HG02588 (cell line): ENCODE data around the gene TBL1X.

Source experiments
- ATAC-seq: cut with Tn5 transposase; IDR thresholded peaks from one replicate; pipeline ENCODE4 v1.9.1; 2021; ENCODE audit warnings: mild to moderate bottlenecking, moderate library complexity; ENCODE audit not compliant: unreplicated experiment

TBL1X gene

DNA sequence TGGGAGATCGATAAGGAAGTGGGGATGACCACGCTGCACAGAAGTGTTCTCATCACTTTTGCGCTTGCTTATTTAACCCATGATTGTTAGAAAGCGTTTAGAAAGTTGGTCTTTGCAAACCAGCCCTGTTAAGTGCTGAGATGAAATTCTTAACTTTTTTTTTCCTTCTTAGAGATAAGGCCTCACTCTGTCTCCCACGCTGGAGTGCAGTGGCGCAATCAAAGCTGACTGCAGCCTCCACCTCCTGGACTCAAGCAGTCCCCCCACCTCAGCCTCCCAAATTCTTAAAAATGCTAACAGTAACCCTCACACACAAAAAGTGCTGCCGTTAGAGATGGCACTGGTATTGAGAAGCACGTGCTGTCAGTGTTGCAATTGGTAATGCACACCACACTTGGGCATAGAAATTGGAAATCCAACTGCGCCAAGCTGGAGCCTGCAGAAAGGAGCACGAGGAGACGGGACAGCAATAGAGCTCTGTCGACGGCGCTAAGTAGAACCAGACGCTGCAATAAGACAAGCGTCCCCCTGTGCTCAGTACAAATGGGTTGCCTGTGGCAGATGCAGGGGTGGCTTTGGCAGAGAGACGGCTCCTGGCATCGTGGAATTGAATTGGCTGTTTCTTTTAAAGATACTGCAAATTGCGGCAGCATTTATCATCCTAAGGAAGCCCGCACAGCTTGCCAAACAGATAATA is 113.4 kb downstream of the TBL1X start:
- ATAC-seq: no peak

DNA sequence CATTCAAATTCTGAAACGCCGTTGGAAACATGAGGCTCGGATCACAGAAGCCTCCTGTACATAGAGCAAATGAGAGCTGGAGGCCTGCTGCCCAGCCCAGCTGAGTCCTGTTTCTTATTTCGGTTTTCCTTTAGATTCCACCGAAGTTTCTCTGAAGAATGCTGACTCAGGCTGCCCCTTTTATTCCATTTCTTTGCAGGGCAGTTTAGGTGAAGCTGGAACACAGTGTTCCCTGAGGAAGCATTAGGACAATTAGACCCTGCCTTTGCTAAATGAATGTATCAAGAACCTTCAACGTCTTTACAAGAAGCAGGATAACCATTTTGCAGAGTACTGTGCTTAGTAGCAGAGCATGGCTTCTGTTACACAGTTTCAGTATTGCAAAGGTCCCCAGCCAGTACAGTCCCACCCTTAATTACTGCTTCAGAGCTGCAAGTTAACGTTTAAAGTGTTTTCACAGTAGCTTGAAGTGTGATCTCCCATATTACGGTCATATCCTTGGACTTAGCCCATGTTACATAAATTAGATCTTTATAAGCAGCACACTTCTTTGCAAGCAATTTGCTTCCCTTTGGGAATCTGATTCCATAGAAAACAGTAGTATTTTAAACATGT is 117.0 kb downstream of the TBL1X start:
- ATAC-seq: no peak

DNA sequence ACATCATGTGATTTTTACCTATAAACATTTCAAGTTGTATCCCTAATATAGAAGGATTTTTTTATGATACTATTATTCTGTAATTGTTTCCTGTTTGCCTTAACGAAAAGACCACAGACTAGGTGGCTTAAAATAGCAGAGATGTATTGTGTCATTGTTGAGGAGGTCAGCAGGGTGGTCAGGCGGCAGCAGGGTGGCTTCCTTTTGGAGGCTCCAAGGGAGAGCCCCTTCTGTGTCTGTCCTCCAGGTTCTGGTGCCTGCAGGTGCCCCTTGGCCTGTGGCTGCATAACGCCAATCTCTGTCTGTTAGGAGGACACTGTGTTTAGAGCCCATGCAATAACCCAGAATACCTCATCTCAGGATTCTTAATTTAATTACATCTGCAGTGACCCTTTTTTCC is 118.1 kb downstream of the TBL1X start:
- no peak for ATAC-seq

DNA sequence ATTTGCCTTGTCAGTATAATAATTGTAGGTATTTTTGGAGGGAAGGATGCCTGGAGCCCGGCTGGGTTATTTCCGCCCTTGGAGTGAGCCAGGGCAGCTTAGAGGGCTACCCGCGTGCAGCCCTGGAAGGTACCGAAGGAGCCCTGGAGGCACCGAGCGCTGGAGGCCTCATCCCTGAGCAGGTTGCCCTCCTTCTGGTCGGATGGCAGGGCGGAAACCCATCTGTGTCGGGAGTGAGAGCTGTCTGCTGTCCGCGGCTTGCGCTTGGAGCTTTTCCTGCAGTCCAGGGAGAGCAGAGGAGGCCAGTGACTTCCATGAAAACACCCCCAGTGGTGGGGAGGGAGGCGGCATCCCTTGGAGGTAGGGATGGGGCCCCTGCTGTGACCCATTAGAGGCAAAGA is 122.1 kb downstream of the TBL1X start:
- no peak for ATAC-seq

DNA sequence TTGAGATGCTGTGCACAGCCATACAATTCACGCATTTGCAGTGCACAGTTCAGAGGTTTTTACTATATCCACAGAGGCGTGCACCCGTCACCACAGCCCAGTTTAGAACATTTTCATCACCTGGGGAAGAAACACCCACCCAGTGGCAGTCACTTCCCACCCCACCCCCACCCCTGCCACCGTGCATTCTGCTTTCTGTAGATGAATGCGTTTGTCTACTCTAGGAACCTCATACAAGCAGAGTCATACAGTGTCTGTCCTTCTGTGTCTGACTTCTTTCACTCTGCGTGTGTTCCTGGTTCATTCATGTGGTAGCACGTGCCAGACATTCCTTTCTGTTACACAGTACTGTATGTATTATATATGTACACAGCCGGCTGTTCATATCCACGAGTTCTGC is 122.8 kb downstream of the TBL1X start:
- ATAC-seq: no peak

DNA sequence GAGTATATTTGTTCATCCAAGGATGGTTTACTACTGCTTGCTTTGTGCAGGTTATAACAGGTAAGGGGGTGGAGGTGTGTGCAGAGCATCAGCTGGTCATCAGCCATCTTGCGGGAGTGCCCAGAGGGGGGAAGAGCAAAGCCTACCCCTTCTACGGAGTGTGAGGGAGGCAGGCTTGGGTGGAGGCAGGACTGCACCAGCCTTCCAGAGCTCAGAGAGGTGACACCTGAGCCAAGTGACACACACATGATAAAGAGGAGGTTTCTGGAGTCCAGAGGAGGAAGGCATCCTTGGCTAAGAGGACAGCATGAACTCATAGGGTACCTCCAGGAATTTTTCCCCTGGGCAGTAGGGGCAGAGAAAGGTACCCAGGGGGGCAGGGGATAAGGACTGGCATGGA is 126.6 kb downstream of the TBL1X start:
- no peak for ATAC-seq

DNA sequence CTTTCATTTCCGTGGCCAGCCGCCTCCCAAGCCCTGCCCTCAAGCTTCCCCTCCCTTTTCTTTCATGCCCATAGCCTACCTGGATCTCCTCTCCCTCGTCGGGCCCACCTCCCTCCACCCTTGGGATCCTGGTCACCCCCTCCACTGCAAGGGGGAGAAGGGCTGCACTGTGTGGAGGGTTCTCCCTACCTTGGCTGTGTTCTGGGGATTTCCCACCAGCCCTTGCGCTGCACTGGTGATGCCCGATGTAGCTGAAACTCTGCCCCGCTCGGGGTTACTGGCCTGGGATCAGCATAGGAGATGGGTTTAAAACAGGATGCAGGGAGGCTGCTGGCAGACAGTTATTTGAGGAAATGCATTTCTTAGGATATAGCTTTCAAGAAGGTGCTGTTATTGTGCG is 128.9 kb downstream of the TBL1X start:
- ATAC-seq: no peak

DNA sequence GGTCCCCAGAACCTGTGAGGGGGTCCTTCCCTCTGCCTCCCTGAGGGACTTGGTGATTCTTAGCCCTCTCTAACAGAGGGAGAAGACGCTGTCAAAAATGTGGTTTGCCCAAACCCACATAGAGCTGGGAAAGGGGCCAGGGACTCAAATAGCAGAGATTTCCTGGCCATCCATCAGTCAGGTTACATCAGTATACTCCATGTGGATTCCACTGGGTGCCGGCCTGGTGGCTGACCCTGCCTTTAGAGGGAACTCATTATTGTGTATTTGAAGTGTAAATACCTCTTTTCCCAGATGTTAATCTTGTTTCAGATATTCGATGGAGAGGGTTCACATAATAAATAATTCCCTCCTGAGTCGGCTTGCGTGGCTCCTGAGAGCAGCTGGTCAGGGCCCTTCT is 130.3 kb downstream of the TBL1X start:
- no peak for ATAC-seq

DNA sequence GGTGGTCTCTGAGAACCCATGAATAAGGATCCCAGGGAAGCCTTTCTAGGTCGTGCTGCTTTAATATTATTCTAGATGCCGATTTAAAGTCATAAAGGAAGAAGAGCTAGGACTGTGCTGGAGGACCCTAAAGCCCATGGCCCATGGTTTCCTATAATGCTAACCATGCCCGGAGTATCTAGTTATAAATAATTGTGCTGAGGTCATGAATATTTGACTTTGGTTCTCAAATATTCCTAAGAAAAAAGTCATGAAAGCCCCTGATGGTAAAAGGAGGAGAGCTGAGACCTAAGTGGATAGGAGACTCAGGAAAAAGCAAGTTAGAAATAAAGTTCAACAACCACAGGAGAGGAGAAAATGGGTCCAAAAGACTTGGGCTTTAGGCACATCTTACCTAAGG is 132.0 kb downstream of the TBL1X start:
- ATAC-seq: no peak

DNA sequence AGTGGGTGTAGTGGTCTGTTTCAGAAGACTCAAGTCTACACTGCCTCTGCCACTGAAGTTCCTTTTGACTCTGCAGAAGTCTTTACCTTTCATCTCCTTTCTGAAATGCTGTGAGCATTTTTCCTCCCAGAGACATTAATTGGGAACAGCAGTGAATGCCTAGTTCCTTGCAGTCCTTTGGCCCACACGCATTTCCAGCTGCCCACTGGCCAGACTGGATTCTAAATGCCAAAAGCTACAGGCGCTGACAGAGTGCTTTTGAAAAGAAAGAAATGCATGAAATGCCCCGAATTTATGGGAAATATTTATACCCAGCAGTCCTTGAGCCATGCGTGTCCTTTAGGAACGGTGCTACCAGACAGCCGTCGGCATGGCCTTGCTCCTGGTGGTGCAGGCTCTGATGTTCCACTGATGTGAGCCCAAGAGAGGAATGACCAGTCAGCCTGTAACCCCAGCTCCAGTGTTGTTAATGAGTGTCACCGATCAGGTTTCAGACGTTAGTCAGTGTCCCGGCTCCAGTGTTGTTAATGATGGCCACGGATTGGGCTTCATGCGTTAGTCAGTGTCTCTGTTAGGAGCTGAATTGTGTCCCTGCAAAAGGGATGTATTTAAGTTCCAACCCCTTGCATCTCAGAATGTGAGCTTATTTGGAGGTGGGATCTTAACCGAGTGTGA is 132.6 kb downstream of the TBL1X start:
- ATAC-seq: no peak

DNA sequence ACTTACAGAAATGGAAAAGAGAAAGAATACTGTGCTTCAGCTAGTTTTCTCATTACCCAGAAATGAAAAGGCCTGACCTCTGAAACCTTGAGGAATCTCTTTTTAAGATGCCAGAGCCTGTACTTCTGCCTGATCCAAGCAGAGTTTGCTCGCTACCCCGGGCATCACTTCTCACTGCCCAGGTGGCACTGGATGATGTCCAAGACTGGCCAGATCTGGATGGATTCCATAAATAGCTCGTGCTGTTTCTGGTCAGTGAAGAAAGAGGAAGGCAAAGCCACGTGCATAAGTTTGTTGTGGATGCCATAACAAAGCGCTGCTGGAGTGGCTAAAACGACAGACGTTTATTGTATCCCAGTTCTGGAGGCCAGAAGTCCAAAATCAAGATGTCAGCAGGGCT is 133.5 kb downstream of the TBL1X start:
- ATAC-seq: no peak

DNA sequence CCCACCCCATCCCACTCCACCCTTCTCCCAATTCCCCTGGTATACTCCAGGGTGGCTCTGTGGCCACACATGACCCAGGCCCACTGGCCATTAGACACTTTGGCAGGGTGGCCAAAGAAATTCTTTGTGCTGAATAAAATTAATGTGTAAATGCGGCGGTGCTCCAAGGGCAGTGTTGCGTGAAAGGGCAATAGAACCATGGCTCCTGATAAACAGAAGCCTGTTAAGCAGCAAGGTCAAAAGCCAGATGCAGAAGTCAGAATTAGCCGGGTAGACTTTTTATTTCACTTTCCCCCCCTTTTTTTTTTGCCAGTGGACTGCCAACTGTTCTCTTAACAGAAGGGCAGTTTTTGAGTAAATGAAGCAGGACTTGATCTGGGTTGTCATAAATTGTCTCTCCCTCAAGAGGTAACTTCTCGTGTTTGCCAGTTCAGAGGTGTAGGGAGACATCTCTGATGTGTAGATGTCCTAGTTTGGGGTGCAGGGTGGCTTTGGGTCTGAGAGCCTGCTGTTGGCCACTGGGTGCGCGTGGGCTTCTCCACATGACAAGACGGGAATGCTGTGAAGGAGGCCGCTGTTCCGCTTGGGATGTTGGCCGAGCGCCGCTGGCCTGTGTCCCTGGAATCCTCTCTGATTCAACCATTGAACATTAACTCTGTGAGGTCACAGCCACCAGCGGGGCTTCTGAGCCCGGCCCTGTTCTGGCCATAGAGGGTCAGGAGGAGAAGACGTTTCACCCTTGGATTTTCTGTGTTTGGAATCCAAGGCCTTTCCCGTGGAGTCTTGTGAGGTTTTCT is 139.5 kb downstream of the TBL1X start:
- ATAC-seq: no peak

DNA sequence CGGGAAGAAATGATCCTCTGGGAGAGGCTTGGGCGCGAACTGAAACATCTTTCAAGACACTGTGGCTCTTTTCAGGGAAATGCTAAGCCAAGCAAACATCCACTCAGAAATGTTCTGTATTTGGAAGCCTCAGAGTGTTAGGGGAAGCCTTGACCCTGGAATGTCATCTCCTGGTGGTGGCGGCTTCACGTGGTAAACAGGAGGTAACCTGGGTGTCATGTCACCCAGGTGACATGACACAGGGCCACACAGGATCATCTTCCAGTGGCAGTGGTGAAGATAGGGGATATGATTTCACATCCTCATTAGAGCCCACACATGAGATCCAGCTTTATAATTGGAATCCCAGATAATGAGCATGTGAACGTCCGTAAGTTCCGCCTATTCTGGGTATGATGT is 140.0 kb downstream of the TBL1X start:
- ATAC-seq: no peak

DNA sequence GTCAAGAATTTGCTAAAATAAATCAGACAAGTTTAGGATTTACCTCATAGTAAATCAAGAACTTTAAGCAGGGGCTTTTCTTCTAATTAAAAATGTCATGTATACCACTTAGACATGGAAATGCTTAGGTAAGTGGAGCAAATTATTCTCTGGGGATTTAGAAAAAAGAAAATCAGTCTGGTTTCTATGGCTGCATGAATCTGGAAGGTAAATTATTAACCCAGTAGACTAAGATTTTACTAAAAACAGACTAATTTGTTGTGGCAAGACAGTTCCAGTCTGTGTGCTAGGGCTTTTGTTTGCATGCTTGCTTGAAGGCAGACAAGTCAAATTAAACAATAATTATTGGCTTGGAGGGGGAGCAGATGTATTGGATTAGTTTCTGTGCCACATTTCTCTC is 140.6 kb downstream of the TBL1X start:
- ATAC-seq: no peak

DNA sequence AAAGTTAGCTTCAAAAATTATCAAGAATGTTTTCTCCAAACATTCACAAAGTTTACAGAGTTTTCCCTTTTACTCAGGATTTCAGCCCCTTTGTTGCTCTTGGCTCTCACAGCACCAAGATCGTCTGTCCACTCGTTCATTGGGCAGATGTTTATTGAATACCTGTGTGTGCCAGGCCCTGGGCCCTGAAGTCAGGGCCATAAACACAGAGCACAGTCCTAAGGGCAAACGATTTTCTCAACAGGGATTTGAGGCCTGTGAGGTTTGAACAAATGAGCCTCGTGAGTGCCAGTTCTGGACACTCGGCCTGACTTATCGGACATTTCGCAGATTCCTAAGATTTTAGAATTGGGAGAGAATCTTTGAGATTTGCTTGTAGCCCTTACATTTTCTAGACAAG is 142.1 kb downstream of the TBL1X start:
- ATAC-seq: no peak

DNA sequence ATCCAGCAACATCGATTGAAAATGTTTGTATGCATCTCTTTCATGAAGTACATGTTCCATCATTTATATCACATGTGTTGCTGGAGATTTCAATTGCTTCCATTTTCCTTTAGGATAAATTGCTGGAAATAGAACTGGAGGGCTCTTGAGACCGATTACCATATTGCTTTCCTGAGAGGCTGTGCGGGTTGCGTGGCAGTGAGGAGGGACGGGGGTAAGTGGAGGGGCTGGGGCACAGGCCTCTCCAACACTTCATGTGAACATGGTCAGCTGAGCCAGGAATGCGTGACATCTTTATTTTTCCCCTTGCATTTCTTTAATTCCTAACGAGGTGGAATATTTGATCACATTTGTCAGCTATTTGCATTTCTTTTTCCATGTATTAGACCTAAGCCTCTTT is 144.6 kb downstream of the TBL1X start:
- no peak for ATAC-seq

DNA sequence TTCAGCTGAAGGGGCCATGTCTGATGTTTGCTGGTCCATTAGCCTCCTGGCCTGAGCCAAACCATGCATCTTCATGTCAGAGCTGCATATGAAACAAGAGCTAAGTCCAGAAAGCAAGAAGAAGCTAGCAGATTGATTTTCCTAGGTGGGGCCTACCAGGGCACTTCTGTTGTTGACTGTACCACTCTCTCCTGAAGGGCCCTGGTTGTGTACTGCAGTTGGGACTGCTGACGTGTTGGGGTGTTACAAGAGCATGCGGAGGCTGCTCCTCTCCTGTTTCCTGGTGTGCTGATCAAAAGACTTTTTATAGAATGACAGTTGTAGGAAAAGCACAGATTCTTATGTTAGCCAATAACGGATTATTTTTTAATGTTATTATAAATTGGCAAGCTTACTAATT is 145.1 kb downstream of the TBL1X start:
- no peak for ATAC-seq

DNA sequence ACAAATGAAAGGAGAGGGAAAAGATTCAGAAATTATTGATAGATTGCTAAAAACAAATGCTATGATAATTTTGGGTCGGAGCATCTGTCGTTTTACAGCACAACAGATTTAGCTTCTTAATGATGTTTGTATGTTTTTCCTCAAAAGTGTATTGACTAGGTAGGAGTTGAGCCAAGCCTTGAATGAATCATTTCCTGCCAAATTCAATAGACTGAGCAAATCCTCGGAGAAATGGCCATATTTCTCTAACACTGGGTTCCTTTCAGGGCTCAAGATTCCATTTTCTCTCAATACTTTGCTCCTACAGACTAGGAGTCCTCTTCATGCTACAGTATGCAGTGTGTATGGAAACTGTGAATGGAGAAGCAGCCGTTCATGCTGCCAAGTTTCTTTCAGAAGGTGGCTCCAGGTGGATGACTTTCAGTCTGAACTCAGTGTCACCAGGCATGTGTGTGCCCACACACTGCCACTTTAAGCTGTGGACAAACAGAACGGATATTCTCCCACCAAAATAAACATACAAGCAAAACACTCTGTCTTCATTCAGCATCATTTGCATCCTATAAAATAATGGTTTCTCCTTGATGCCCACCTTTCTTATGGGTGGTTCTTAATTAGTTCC is 146.0 kb downstream of the TBL1X start:
- ATAC-seq: no peak

DNA sequence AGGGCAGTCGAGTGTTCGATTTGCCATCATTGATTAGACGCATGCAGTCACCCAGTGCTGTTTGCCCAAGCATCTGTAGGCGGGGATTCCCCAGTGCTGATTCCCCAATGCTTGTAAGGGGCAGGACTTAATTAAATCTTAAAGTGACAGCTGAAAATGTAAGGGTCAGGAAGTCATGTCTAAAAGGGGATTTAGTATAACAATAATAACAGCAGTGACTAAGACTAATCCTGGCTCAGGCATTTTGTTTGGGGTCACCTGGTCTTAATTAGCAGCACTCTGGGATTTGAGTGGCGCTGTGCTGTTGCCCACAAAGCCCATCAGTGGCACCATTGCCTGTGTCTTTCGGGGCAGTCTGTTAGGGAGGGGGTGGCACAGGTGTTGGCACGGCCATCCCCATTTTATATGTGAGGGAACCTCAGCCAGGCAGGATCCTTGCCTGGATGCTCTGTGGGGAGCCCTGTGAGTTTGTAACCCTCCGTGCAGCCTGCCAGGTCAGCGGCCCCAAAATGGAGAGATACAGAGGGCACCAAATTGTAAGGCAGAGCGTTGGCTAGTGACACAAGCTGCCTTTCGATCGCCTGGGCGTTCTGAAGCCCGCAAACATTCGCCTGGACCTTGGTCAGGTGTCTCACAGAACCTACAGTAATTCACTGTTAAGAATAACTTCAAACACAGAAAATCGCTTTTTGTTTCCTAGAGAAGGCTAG is 146.7 kb downstream of the TBL1X start:
- ATAC-seq: no peak

DNA sequence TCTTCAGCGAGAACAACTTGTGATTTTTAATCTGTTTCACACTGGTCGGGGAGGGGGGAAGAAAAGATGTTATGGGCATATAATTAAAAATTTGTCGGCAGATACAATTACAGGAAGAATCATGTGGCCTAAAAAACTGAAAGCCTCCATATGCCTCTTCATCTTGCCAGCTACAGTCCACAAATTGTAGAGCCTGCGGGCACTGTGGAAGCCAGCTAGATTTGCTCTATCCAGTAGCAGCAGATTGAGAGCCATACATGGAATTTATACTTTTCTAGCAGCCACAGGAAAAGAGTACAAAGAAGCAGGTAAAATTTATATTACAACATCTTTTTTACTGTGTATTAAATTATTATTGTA is 147.3 kb downstream of the TBL1X start:
- no peak for ATAC-seq

DNA sequence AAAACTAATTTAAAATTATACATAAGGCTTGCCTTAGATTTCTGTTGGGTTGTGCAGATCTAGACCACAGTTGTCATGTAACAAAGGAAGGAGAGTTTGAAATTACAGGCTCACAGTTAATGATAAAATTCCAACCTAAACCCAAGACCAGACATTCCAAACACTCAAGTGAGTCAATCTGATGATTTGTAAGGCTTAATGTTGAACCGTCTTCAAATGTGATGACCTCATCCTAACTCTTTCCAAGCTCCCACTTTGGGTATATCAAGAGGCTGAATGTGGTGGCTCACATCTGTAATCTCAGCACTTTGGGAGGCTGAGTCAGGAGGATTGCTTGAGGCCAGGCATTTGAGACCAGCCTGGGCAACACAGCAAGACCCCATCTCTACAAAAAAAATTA is 149.2 kb downstream of the TBL1X start:
- ATAC-seq: no peak
